Stomach (tissue), 4 donors: ENCODE results near the gene SLC35F4.

Experiments used
- CTCF ChIP-seq, 7 experiments: fragments of 450-650 bp in 4 of 7; fragments of 200-600 bp in 3 of 7; sonication (generic) in 3 of 7; IDR thresholded peaks; one replicate each; pipeline ENCODE4 v1.5.1; 2016 to 2019; ENCODE audit warnings: antibody characterized with exemption in 7 of 7, control low read depth in 2 of 7, mild to moderate bottlenecking in 1 of 7
- EP300 ChIP-seq: sonication (generic); formaldehyde crosslinking; IDR thresholded peaks from one replicate; pipeline ENCODE4 v1.6.1; 2017; ENCODE audit warnings: antibody characterized with exemption
- POLR2A ChIP-seq, 4 donors: fragments of 450-650 bp; IDR thresholded peaks; one replicate each; pipeline ENCODE4 v1.6.1; 2016; ENCODE audit warnings: antibody characterized with exemption in 4 of 4, control low read depth in 2 of 4, mild to moderate bottlenecking in 1 of 4, moderate library complexity in 1 of 4

GRCh38 chr14:57657487-57657886 lies 208.4 kb downstream of the SLC35F4 start:
- TF ChIP-seq POLR2A (IDR thresholded peaks at IDR 0.05) (no peak), EP300 (no peak), CTCF (IDR thresholded peaks at IDR 0.05) (no peak)
